ENCODE measurements around the gene CFAP74.
A peak's percentile ranks its signal among the peaks of the same experiment; 100 is the strongest.

CFAP74 gene

GRCh38 chr1:2042830-2043773 is 39.5 kb upstream of the CFAP74 start:
- DNase-seq = no peak

GRCh38 chr1:2041887-2042286 is 38.3 kb upstream of the CFAP74 start:
- no peak for DNase-seq

- DNase-seq = no peak
These were observed 37.7 kb upstream of the CFAP74 start for GRCh38 chr1:2041305-2041704.

GRCh38 chr1:2039251-2039650 is 35.7 kb upstream of the CFAP74 start:
- no peak for DNase-seq

- no peak for DNase-seq
These were observed 34.6 kb upstream of the CFAP74 start for GRCh38 chr1:2038229-2038628.

- DNase-seq = no peak
These were observed 33.9 kb upstream of the CFAP74 start for GRCh38 chr1:2037314-2037979.

- no peak for DNase-seq
These were observed 32.7 kb upstream of the CFAP74 start for GRCh38 chr1:2036287-2036686.

- DNase-seq = no peak
These were observed 29.6 kb upstream of the CFAP74 start for GRCh38 chr1:2033165-2033564.

- no peak for DNase-seq
These were observed 29.2 kb upstream of the CFAP74 start for GRCh38 chr1:2032737-2033136.

GRCh38 chr1:2031546-2032540 is 28.3 kb upstream of the CFAP74 start:
- DNase-seq = no peak

GRCh38 chr1:2030076-2030871 is 26.7 kb upstream of the CFAP74 start:
- no peak for DNase-seq

- DNase-seq = no peak
These were observed 26.0 kb upstream of the CFAP74 start for GRCh38 chr1:2029561-2029960.

GRCh38 chr1:2028870-2029560 is 25.4 kb upstream of the CFAP74 start:
- no peak for DNase-seq

- DNase-seq = no peak
These were observed 24.5 kb upstream of the CFAP74 start for GRCh38 chr1:2027961-2028583.

GRCh38 chr1:2025491-2025981 is 21.9 kb upstream of the CFAP74 start:
- peak; percentile 20 for DNase-seq

GRCh38 chr1:2024887-2025286 is 21.3 kb upstream of the CFAP74 start:
- DNase-seq = no peak

- DNase-seq = no peak
These were observed 20.9 kb upstream of the CFAP74 start for GRCh38 chr1:2024451-2024850.

GRCh38 chr1:2023187-2023586 is 19.6 kb upstream of the CFAP74 start:
- no peak for DNase-seq

GRCh38 chr1:2022063-2022770 is 18.6 kb upstream of the CFAP74 start:
- no peak for DNase-seq

- no peak for DNase-seq
These were observed 18.0 kb upstream of the CFAP74 start for GRCh38 chr1:2021550-2021949.

Data from GDM1 (cell line).